HG03159 (cell line): ENCODE data around the gene PDHB.
A peak's percentile ranks its signal among the peaks of the same experiment; 100 is the strongest.
"Not testable (repeated sequence)": the region's sequence is repeated elsewhere in the genome, so short reads cannot be mapped to it uniquely, and the experiment has no call there.

Experiments
- ATAC-seq: cut with Tn5 transposase; IDR thresholded peaks from one replicate; pipeline ENCODE4 v1.9.1; 2021; ENCODE audit warnings: mild to moderate bottlenecking, moderate library complexity; ENCODE audit not compliant: unreplicated experiment

The PDHB gene

DNA sequence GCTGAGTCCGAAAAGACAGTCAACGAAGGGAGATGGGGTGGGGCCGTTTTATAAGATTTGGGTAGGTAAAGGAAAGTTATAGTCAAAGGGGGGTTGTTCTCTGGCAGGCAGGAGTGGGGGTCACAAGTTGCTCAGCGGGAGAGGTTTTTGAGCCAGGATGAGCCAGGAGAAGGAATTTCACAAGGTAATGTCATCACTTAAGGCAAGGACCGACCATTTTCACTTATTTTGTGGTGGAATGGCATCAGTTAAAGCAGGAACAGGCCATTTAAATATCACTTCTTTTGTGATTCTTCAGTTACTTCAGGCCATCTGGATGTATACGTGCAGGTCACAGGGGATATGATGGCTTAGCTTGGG is 7.3 kb upstream of the PDHB start:
- ATAC-seq, result not testable (repeated sequence)

DNA sequence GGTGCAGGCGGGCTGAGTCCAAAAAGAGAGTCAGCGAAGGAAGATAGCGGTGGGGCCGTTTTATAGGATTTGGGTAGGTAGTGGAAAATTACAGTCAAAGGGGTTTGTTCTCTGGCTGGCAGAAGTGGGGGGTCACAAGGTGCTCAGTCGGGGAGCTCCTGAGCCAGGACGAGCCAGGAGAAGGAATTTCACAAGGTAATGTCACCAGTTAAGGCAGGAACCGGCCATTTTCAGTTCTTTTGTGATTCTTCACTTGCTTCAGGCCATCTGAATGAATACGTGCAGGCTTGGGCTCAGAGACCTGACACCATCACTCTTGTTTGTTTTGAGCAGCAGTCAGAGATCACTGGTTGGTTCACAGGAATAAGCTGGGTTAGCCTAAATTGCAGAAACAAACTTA is 3.6 kb upstream of the PDHB start:
- ATAC-seq, result not testable (repeated sequence)

DNA sequence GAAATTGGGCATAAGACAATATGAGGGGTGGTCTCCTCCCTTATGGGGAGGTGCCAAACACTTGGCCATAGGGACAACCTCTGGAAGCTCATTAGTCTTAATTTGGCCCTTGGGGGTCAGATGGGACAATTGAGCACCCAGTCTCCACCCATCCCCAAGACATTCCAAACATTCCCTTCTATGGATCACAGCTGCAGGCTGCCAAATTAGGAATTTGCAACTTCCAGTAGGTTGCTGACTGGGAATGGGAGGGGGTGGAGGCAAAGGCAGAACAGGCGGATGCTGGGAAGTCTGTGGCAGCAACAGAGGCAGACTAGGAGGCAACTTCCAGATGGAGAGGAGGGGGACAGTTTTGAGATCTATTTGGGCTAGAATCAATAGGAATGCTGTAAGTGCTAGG is 1.4 kb upstream of the PDHB start:
- ATAC-seq, result no peak

- ATAC-seq, result no peak
Measured at GRCh38 chr3:58434511-58434910, 879 bp upstream of the PDHB start.

DNA sequence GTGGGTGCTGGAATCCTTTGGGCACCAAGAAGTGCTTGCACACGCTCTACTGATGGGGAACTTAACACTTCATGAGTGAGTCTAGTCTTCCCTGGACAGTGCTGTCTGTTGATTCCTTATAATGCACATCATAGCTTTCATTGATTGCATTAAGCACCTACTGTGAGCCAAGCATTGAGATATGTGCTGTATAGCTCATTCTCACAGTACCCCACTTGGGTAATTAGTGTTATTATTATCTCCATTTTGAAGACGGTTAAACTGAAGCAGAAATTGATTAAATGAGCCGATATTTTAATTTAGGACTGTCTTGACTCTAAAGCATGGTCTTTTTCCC is 504 bp upstream of the PDHB start:
- ATAC-seq, result no peak

- ATAC-seq, result no peak
Measured at GRCh38 chr3:58432905-58433304, 727 bp downstream of the PDHB start.

DNA sequence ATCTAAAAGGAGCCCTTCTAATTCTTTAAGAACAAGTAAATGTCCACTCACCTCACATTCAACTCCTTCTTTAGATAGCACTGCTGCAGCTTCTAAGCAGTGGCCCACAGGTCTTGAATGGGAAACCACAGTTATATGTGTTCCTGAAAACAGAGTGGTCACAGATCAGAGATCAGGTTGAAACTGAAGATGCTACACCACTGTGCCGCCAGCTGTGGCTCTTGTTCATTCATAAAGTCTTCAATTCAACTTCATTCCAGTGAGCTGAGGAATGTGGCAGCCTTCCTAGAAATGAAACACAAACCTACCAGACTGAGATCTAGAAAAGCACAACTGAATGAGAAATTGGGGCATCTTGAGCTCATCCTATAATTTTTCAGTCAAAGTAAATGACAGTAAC is 4.0 kb downstream of the PDHB start:
- peak; percentile 34 for ATAC-seq

- no peak for ATAC-seq
Measured at GRCh38 chr3:58427661-58428361, 5.8 kb downstream of the PDHB start.

GRCh38 chr3:58425782-58426181 is 7.8 kb downstream of the PDHB start:
- ATAC-seq, result no peak

GRCh38 chr3:58424613-58425012 is 9.0 kb downstream of the PDHB start:
- ATAC-seq, result no peak

GRCh38 chr3:58422756-58423325 is 10.8 kb downstream of the PDHB start:
- no peak for ATAC-seq

DNA sequence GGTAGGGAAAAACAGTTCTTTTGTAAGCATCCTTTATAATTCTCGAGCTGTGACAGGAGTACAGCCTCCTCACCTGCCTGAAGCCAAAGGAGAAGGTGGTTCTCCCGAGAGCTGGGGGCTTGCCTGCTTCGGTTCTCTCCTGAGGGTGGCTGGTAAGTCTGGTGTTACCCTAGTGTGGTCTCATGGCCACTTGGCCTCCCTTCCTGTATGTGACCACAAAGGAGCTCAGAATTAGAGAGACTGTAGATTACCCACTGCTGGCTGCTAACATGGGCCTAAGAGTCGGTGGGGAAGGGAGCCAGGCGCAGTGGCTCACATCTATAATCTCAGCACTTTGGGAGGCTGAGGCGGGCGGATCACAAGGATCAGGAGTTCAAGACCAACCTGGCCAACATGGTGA is 12.6 kb downstream of the PDHB start:
- ATAC-seq, result no peak

GRCh38 chr3:58419780-58420507 is 13.7 kb downstream of the PDHB start:
- peak; percentile 59 for ATAC-seq

DNA sequence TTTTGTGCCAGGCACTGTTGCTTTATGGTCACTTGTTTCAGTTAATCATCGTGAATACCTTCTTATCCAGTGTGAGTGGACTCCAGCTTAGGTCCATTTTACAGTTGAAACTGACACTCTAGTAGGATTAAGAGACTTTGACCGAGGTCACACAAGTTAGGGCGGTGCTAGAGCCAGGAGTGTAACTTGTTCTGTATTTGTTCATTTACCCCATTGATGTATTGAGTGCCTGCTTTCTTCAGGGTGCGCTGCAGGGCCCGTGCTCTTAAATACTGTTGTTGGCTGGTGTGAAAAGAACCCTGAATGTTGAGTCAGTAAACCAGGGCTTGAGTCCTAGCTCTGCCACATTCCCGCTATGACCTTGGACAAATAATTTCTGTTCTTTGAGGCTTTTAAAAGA is 15.4 kb downstream of the PDHB start:
- no peak for ATAC-seq

DNA sequence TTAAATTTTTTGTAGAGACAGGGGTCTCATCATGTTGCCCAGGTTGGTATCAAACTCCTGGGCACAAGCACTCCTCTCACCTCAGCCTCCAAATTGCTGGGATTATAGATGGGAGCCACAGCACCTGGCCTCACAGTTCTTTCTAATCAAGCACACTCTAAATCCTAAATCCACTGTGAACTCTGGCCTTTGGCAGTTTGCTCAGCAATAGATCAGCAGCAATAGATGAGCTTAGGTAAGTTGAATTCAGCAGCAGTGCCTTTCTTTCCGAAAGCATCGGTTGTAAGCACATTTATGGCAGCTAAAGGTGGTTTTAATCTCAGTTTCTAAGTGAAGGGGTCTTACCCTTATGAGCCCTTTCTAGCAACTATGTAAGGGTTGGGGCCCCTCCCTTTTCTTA is 16.6 kb downstream of the PDHB start:
- ATAC-seq, result no peak

- ATAC-seq, result no peak
Measured at GRCh38 chr3:58416191-58416590, 17.4 kb downstream of the PDHB start.

DNA sequence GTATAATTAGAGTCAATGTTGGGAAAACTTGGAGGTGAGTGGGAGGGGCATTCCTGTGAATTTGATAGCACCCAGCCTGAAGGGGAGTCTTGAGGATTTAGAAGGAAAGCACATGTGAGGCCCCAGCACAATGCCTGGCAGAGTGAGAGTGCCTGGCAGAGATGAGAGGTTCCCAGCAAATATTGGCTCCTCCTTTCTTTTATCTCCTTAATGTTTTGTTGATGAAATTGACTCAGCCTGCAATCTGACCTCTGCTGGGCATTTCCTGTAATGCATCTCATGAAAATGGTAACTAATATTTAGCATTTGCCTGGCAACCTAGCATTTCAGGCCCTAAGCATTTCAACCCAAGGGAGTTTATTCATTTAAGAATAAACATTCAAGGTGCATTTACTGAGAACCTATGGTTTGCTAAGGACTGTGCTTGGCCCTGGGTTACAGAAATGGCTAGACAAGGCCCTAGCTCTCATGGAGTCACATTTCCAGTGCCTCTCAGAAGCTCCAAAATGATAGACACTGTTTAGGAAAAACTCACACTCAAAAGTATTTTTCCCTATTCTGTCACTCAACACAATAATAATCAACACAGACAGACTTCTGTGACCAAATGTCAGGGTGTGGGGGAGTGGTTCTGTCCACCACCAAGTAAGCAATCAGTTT is 19.0 kb downstream of the PDHB start:
- ATAC-seq, result no peak

GRCh38 chr3:58411851-58412830 is 21.5 kb downstream of the PDHB start:
- no peak for ATAC-seq

- ATAC-seq, result no peak
Measured at GRCh38 chr3:58411036-58411435, 22.6 kb downstream of the PDHB start.

DNA sequence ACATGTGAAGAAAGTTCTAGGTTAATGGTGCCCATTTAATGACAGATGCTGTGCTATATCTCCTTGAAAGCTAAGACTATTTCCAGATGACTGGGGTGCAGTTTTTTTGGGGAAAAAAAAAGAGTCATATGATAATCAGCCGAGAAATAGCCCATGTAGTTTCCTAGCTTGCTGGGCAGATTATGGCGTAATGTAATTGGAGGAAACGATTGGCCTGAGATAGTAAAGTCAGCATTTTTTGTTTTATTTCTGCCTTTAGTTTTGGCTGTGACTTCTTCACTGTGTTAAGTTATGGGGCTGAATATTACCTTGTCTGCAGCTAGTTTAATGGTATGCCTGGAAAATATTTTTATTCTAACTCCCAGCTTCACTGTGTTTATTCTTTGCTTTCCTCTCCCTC is 24.0 kb downstream of the PDHB start:
- no peak for ATAC-seq

DNA sequence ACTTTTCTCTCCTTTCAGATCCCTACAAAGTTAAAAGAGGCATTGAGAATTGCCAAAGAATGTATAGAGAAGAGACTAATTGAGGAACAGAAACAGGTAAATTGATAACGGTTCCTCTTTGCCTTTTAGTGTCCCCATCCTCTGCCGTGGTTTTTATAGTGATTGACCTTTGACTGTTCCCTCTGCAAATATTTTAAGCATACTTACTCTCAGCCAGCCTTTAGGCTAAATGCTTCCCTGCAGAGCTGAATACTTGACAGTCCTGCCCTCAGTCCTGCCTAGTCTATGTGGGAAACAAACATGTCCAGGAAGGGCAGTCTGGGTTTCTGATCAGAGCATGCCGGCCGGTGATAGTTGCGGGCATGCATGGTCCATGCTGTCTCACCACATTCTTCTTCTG is 24.7 kb downstream of the PDHB start:
- no peak for ATAC-seq
